HepG2 (cell line): ENCODE data around the gene TPH1. TPM values are rescaled to one million over a fixed set of nuclear protein-coding genes. Genes with fewer than 3 reads are reported as not detected.

Source experiments
- AGO2 ChIP-seq: fragments of 200-400 bp; formaldehyde crosslinking; optimal IDR thresholded peaks from 2 replicates; pipeline ENCODE3; 2017; ENCODE audit warnings: mild to moderate bottlenecking, low read depth, low read length, moderate library complexity
- ATAD3A ChIP-seq: sonication (generic); formaldehyde crosslinking; IDR thresholded peaks from 2 replicates; pipeline ENCODE4 v1.4.0; 2020; ENCODE audit warnings: missing genetic modification reagents
- ATF1 ChIP-seq: IDR thresholded peaks from 2 replicates; pipeline ENCODE4 v1.6.1; 2016; ENCODE audit warnings: mild to moderate bottlenecking, control low read depth
- ATF7 ChIP-seq, 2 experiments: fragments of 450-650 bp in 1 of 2; sonication (generic) in 1 of 2; formaldehyde crosslinking in 1 of 2; IDR thresholded peaks; 2 replicates each; pipeline versions ENCODE4 v1.4.0 to v1.6.1; 2016 to 2020; ENCODE audit warnings: antibody characterized with exemption in 1 of 2, mild to moderate bottlenecking in 1 of 2, missing genetic modification reagents in 1 of 2
- ATF7-NPFF ChIP-seq: sonication (generic); formaldehyde crosslinking; IDR thresholded peaks from 2 replicates; pipeline ENCODE4 v1.8.1; 2023; ENCODE audit warnings: mild to moderate bottlenecking, low read depth, missing genetic modification reagents, moderate library complexity
- EHMT2 ChIP-seq: fragments of 200-600 bp; sonication (generic); IDR thresholded peaks from 2 replicates; pipeline ENCODE4 v1.7.0; 2017; ENCODE audit warnings: antibody characterized with exemption, low read depth, low read length, borderline replicate concordance
- MAFF ChIP-seq: IDR thresholded peaks from 2 replicates; pipeline ENCODE4 v1.6.1; 2011; ENCODE audit warnings: low read depth, low read length, improper control_type of control experiment
- MBNL3 ChIP-seq: fragments of 250-450 bp; sonication (Bioruptor Pico); conservative IDR thresholded peaks from 2 replicates; pipeline ENCODE4 v1.8.0; 2022; ENCODE audit warnings: mild to moderate bottlenecking, inconsistent platforms
- PHB2 ChIP-seq: fragments of 450-650 bp; IDR thresholded peaks from 2 replicates; pipeline ENCODE4 v1.6.1; 2018; ENCODE audit not compliant: partially characterized antibody
- ZBTB37 ChIP-seq: sonication (generic); formaldehyde crosslinking; IDR thresholded peaks from 2 replicates; pipeline ENCODE4 v1.4.0; 2020; ENCODE audit warnings: mild to moderate bottlenecking, missing genetic modification reagents
- ZFP36 ChIP-seq: fragments of 150-350 bp; IDR thresholded peaks from 2 replicates; pipeline ENCODE4 v1.6.1; 2018; ENCODE audit warnings: borderline replicate concordance, low read length, low read depth; ENCODE audit not compliant: partially characterized antibody
- ZNF24 ChIP-seq: fragments of 450-650 bp; IDR thresholded peaks from 2 replicates; pipeline ENCODE4 v1.6.1; 2017; ENCODE audit warnings: antibody characterized with exemption, mild to moderate bottlenecking
- ZNF432 ChIP-seq: sonication (generic); formaldehyde crosslinking; IDR thresholded peaks from 2 replicates; pipeline ENCODE4 v1.5.0; 2020; ENCODE audit warnings: missing genetic modification reagents, mild to moderate bottlenecking, borderline replicate concordance
- polyA plus RNA-seq, 8 experiments: library from polyadenylated mRNA; depleted of rRNA in 3 of 8; stranded (reverse) in 7 of 8; unstranded in 1 of 8; fragments of >200 nt; fragmentation: Illumina TruSeq in 4 of 8; extraction: Trizol in 4 of 8; gene quantifications; 2 replicates each; pipeline versions ENCODE4 v1.2.1 to v1.2.3, GENCODE V29; 2011 to 2016; ENCODE audit warnings: low read depth in 4 of 8, missing spikeins in 1 of 8, mixed read lengths in 1 of 8; ENCODE audit not compliant: insufficient read depth in 1 of 8
- total RNA-seq, 5 experiments: library from RNA; depleted of rRNA; stranded (reverse); fragments of >200 nt; fragmentation: Illumina TruSeq; extraction: Trizol; gene quantifications; 2 replicates each; pipeline ENCODE4 v1.2.3, GENCODE V29; 2016; ENCODE audit warnings: low read depth in 1 of 5
- TF ChIP-seq, protein P1 (sequence below): sonication (generic); formaldehyde crosslinking; IDR thresholded peaks from 2 replicates; pipeline ENCODE4 v1.8.0; 2022; ENCODE audit warnings: mild to moderate bottlenecking, missing genetic modification reagents
- TF ChIP-seq, protein P2 (sequence below): sonication (generic); formaldehyde crosslinking; IDR thresholded peaks from 2 replicates; pipeline ENCODE4 v1.8.1; 2023; ENCODE audit warnings: mild to moderate bottlenecking, moderate library complexity, missing genetic modification reagents
- TF ChIP-seq, protein P3 (sequence below): sonication (generic); formaldehyde crosslinking; IDR thresholded peaks from 2 replicates; pipeline ENCODE4 v1.5.0; 2020; ENCODE audit warnings: missing genetic modification reagents
- TF ChIP-seq, protein P4 (sequence below): sonication (generic); formaldehyde crosslinking; IDR thresholded peaks from 2 replicates; pipeline ENCODE4 v1.8.0; 2022; ENCODE audit warnings: missing genetic modification reagents, mild to moderate bottlenecking, borderline replicate concordance

Gene TPH1
- total and polyA plus RNA-seq, 2 of the 13 experiments (the other 11 are each of a cell fraction or from before 2014, with no cell fraction given) = 0.26 to 0.53 TPM

- TF ChIP-seq ZNF432 (CRISPR knock-in tag) (no peak), MAFF (no peak), AGO2 (no peak), PHB2 (no peak), ZNF24 (no peak), ATF1 (CRISPR knock-in tag) (0 out of 2 replicates have a peak, but pooled peaks have one; percentile 7), ZBTB37 (CRISPR knock-in tag) (peak; percentile 20; the same call in 1 of the 2 replicates), ATF7 (IDR thresholded peaks at IDR 0.05) (no peak), ATF7 (CRISPR knock-in tag; IDR thresholded peaks at IDR 0.05) (no peak; the same call in 1 of the 2 replicates), EHMT2 (0 out of 2 replicates have a peak, but pooled peaks have one; percentile 8), ATF7-NPFF (CRISPR knock-in tag) (no peak), ATAD3A (CRISPR knock-in tag) (no peak), MBNL3 (CRISPR knock-in tag) (no peak), ZFP36 (no peak)
- TF ChIP-seq, protein P1, sequence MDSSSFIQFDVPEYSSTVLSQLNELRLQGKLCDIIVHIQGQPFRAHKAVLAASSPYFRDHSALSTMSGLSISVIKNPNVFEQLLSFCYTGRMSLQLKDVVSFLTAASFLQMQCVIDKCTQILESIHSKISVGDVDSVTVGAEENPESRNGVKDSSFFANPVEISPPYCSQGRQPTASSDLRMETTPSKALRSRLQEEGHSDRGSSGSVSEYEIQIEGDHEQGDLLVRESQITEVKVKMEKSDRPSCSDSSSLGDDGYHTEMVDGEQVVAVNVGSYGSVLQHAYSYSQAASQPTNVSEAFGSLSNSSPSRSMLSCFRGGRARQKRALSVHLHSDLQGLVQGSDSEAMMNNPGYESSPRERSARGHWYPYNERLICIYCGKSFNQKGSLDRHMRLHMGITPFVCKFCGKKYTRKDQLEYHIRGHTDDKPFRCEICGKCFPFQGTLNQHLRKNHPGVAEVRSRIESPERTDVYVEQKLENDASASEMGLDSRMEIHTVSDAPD (CRISPR knock-in tag) = peak; percentile 1; the same call in 1 of the 2 replicates
- TF ChIP-seq, protein P2, sequence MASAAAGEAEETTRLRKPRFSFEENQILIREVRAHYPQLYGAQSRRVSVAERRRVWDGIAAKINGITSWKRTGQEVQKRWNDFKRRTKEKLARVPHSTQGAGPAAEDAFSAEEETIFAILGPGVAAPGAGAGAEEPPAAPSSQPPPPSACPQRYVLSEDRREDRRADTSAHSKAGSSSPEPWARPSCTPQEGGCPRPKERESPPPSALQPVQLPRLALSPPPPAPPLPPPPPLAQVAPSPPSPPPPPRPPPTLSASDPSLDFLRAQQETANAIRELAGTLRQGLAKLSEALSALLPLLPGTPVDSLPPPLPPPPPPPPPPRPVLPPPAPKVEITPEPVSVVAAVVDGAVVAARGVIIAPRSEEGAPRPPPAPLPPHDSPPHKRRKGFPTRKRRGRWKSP = no peak
- TF ChIP-seq, protein P3, sequence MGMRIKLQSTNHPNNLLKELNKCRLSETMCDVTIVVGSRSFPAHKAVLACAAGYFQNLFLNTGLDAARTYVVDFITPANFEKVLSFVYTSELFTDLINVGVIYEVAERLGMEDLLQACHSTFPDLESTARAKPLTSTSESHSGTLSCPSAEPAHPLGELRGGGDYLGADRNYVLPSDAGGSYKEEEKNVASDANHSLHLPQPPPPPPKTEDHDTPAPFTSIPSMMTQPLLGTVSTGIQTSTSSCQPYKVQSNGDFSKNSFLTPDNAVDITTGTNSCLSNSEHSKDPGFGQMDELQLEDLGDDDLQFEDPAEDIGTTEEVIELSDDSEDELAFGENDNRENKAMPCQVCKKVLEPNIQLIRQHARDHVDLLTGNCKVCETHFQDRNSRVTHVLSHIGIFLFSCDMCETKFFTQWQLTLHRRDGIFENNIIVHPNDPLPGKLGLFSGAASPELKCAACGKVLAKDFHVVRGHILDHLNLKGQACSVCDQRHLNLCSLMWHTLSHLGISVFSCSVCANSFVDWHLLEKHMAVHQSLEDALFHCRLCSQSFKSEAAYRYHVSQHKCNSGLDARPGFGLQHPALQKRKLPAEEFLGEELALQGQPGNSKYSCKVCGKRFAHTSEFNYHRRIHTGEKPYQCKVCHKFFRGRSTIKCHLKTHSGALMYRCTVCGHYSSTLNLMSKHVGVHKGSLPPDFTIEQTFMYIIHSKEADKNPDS = no peak
- TF ChIP-seq, protein P4, sequence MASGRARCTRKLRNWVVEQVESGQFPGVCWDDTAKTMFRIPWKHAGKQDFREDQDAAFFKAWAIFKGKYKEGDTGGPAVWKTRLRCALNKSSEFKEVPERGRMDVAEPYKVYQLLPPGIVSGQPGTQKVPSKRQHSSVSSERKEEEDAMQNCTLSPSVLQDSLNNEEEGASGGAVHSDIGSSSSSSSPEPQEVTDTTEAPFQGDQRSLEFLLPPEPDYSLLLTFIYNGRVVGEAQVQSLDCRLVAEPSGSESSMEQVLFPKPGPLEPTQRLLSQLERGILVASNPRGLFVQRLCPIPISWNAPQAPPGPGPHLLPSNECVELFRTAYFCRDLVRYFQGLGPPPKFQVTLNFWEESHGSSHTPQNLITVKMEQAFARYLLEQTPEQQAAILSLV (CRISPR knock-in tag) = no peak
- TF ChIP-seq, all 625 proteins: peak for 9
These were observed 44.9 kb downstream of the TPH1 start (continued) for GRCh38 chr11:18001191-18001590.
